Neural cell (in vitro differentiated cells): ENCODE measurements around the gene IPO9. TPM values are rescaled to one million over a fixed set of nuclear protein-coding genes. Genes with fewer than 3 reads are reported as not detected.

Experiments
- H2AFZ ChIP-seq: fragments of 200-600, 300-800 bp; sonication (generic), shearing (Covaris generic); 2 replicates; pipeline ENCODE4 v1.6.0; 2014; ENCODE audit warnings: low read depth, mild to moderate bottlenecking, antibody characterized with exemption, low read length, moderate library complexity
- H3F3A ChIP-seq: fragments of 200-600 bp; shearing (Covaris generic); 2 replicates; pipeline ENCODE4 v1.6.1; 2016; ENCODE audit warnings: mild to moderate bottlenecking, moderate library complexity, mixed read lengths, antibody characterized with exemption, low read length; ENCODE audit not compliant: insufficient read depth, poor library complexity, severe bottlenecking
- H3K27ac ChIP-seq: fragments of 200-600, 300-800 bp; sonication (generic), shearing (Covaris generic); 2 replicates; pipeline ENCODE4 v1.5.1; 2014; ENCODE audit warnings: mild to moderate bottlenecking, low read length, moderate library complexity
- H3K27me3 ChIP-seq: fragments of 300-800, 200-600 bp; sonication (generic), shearing (Covaris generic); 2 replicates; pipeline ENCODE4 v1.6.0; 2014; ENCODE audit warnings: mild to moderate bottlenecking, low read depth, low read length, moderate library complexity; ENCODE audit not compliant: insufficient read depth
- H3K36me3 ChIP-seq: fragments of 300-800, 200-600 bp; sonication (generic), shearing (Covaris generic); 2 replicates; pipeline ENCODE4 v1.5.1; 2014; ENCODE audit warnings: mild to moderate bottlenecking, antibody characterized with exemption, low read length, moderate library complexity; ENCODE audit not compliant: insufficient read depth
- H3K4me2 ChIP-seq: fragments of 300-800, 200-600 bp; sonication (generic), shearing (Covaris generic); 2 replicates; pipeline ENCODE4 v1.6.0; 2014; ENCODE audit warnings: mild to moderate bottlenecking, low read length
- H3K4me3 ChIP-seq: fragments of 300-800, 200-600 bp; sonication (generic), shearing (Covaris generic); 2 replicates; pipeline ENCODE4 v1.5.1; 2014; ENCODE audit warnings: mild to moderate bottlenecking, low read length, moderate library complexity
- H3K79me2 ChIP-seq: fragments of 200-600 bp; shearing (Covaris generic); replicated peaks from 2 replicates; pipeline ENCODE4 v1.6.0; 2014; ENCODE audit warnings: mild to moderate bottlenecking, low read length, moderate library complexity; ENCODE audit not compliant: insufficient read depth
- H3K9ac ChIP-seq: fragments of 300-800, 200-600 bp; sonication (generic), shearing (Covaris generic); 2 replicates; pipeline ENCODE4 v1.6.1; 2016; ENCODE audit warnings: mild to moderate bottlenecking, low read length, mixed read lengths
- H3K9me2 ChIP-seq: fragments of 200-600 bp; shearing (Covaris generic); 2 replicates; pipeline ENCODE4 v1.6.1; 2016; ENCODE audit warnings: mild to moderate bottlenecking, low read length, mixed read lengths; ENCODE audit not compliant: insufficient read depth
- H3K9me3 ChIP-seq: fragments of 200-600, 300-800 bp; sonication (generic), shearing (Covaris generic); 2 replicates; pipeline ENCODE4 v1.6.1; 2016; ENCODE audit warnings: mild to moderate bottlenecking, mixed run types, low read length, moderate library complexity, mixed read lengths
- H4K20me1 ChIP-seq: fragments of 200-600 bp; shearing (Covaris generic); 2 replicates; pipeline ENCODE4 v1.6.1; 2016; ENCODE audit warnings: mild to moderate bottlenecking, mixed run types; ENCODE audit not compliant: insufficient read depth
- EP300 ChIP-seq: fragments of 450-650 bp; conservative IDR thresholded peaks from 2 replicates; pipeline ENCODE4 v1.6.1; 2014; ENCODE audit warnings: antibody characterized with exemption, mild to moderate bottlenecking, moderate library complexity; ENCODE audit not compliant: poor library complexity, severe bottlenecking
- EZH2 ChIP-seq: fragments of 200-600, 300-800 bp; shearing (Covaris generic), sonication (generic); IDR thresholded peaks from 2 replicates; pipeline ENCODE4 v1.6.1; 2014; ENCODE audit warnings: antibody characterized with exemption, low read length, borderline replicate concordance, mild to moderate bottlenecking; ENCODE audit not compliant: insufficient read depth, poor library complexity, severe bottlenecking
- MXI1 ChIP-seq: fragments of 450-650 bp; conservative IDR thresholded peaks from 2 replicates; pipeline ENCODE4 v1.6.1; 2014; ENCODE audit warnings: antibody characterized with exemption, mild to moderate bottlenecking; ENCODE audit not compliant: poor library complexity, severe bottlenecking
- POLR2AphosphoS5 ChIP-seq: IDR thresholded peaks from 2 replicates; pipeline ENCODE4 v1.6.1; 2012
- RAD21 ChIP-seq: fragments of 450-650 bp; conservative IDR thresholded peaks from 2 replicates; pipeline ENCODE4 v1.6.1; 2014; ENCODE audit warnings: antibody characterized with exemption, mild to moderate bottlenecking, moderate library complexity
- SMC3 ChIP-seq: fragments of 450-650 bp; conservative IDR thresholded peaks from 2 replicates; pipeline ENCODE4 v1.6.1; 2014; ENCODE audit warnings: antibody characterized with exemption, mild to moderate bottlenecking, moderate library complexity; ENCODE audit not compliant: poor library complexity
- TAF1 ChIP-seq: IDR thresholded peaks from 2 replicates; pipeline ENCODE4 v1.6.1; 2012; ENCODE audit warnings: low read depth
- polyA plus RNA-seq: library from polyadenylated mRNA; depleted of rRNA; stranded (reverse); fragments of >200 nt; gene quantifications from 2 replicates; pipeline ENCODE4 v1.2.3, GENCODE V29; 2014
- TF ChIP-seq, protein P1 (sequence below): fragments of 450-650 bp; IDR thresholded peaks from 2 replicates; pipeline ENCODE4 v1.5.1; 2014; ENCODE audit warnings: antibody characterized with exemption, mild to moderate bottlenecking, moderate library complexity; ENCODE audit not compliant: poor library complexity, severe bottlenecking
- TF ChIP-seq, protein P2 (sequence below): IDR thresholded peaks from 2 replicates; pipeline ENCODE4 v1.6.1; 2012; ENCODE audit warnings: borderline replicate concordance

Gene IPO9
- polyA plus RNA-seq, 1 donor from 2014 or later, result 45.0 TPM

DNA sequence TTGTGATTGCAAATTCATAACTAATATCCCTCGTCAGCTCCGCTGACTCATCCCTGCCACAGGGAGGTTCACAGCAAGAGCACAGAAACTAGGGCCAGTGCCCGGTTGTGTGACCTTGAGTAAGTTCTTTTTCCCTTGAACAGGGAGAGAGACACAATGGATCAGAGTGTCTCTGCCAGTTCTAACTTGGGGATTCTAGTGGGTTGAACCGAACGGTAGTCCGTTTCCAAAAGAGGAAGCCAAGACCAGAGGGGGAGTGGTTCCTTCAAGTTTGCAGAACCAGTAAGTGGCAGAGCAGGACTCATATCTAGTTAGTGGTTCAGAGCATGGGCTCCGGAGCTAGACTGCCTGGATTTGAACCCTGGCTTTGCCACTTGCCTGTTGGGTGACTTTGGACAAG lies 54.8 kb downstream of the IPO9 start:
- Histone ChIP-seq H3K9me2 (no peaks in the 10 kb centered on the region), H3K9ac (no peak overlapping the region), H3K4me3 (no peak overlapping the region), H3K4me2 (no peak overlapping the region), H3K27me3 (peaks cover 5% of the 10 kb centered on the region), H3F3A (no peaks in the 10 kb centered on the region), H2AFZ (no peak overlapping the region), H3K27ac (no peak overlapping the region), H3K79me2 (no peaks in the 10 kb centered on the region), H3K36me3 (no peaks in the 10 kb centered on the region), H4K20me1 (no peaks in the 10 kb centered on the region), H3K9me3 (no peaks in the 10 kb centered on the region)
- TF ChIP-seq EZH2, result no peak

DNA sequence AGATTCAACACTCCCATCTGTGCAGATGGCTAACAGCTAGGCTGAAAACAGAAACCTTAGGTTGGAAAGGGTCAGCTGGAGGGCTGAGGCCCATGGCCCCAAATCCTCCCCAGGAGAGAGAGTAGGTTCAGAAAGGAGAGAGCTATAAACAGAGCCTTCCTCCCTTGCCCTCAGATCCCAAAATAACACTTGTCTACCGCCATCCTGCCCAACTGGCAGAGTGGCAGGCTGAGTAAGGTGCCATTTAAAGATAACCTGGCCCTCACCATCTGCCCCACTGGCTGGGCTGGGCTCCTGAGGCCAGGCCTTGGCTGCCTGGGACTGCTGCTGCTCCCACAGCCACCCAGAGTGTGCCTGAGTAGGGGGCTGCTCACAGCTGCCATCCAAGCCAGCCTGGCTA lies 55.5 kb downstream of the IPO9 start:
- Histone ChIP-seq H3K9me2 (no peaks in the 10 kb centered on the region), H4K20me1 (no peaks in the 10 kb centered on the region), H3K4me2 (no peak overlapping the region), H3K27me3 (peaks cover 11% of the 10 kb centered on the region), H3K36me3 (no peaks in the 10 kb centered on the region), H3K9me3 (no peaks in the 10 kb centered on the region), H3K9ac (no peak overlapping the region), H3K27ac (no peak overlapping the region), H2AFZ (no peak overlapping the region), H3F3A (no peaks in the 10 kb centered on the region), H3K4me3 (no peak overlapping the region), H3K79me2 (no peaks in the 10 kb centered on the region)
- no peak for TF ChIP-seq MXI1
- no peak for TF ChIP-seq POLR2AphosphoS5
- TF ChIP-seq SMC3, result no peak
- no peak for TF ChIP-seq RAD21
- TF ChIP-seq EP300, result no peak
- TF ChIP-seq, protein P1, sequence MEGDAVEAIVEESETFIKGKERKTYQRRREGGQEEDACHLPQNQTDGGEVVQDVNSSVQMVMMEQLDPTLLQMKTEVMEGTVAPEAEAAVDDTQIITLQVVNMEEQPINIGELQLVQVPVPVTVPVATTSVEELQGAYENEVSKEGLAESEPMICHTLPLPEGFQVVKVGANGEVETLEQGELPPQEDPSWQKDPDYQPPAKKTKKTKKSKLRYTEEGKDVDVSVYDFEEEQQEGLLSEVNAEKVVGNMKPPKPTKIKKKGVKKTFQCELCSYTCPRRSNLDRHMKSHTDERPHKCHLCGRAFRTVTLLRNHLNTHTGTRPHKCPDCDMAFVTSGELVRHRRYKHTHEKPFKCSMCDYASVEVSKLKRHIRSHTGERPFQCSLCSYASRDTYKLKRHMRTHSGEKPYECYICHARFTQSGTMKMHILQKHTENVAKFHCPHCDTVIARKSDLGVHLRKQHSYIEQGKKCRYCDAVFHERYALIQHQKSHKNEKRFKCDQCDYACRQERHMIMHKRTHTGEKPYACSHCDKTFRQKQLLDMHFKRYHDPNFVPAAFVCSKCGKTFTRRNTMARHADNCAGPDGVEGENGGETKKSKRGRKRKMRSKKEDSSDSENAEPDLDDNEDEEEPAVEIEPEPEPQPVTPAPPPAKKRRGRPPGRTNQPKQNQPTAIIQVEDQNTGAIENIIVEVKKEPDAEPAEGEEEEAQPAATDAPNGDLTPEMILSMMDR, result no peak
- no peak for TF ChIP-seq EZH2
- TF ChIP-seq TAF1, result no peak
- TF ChIP-seq, protein P2, sequence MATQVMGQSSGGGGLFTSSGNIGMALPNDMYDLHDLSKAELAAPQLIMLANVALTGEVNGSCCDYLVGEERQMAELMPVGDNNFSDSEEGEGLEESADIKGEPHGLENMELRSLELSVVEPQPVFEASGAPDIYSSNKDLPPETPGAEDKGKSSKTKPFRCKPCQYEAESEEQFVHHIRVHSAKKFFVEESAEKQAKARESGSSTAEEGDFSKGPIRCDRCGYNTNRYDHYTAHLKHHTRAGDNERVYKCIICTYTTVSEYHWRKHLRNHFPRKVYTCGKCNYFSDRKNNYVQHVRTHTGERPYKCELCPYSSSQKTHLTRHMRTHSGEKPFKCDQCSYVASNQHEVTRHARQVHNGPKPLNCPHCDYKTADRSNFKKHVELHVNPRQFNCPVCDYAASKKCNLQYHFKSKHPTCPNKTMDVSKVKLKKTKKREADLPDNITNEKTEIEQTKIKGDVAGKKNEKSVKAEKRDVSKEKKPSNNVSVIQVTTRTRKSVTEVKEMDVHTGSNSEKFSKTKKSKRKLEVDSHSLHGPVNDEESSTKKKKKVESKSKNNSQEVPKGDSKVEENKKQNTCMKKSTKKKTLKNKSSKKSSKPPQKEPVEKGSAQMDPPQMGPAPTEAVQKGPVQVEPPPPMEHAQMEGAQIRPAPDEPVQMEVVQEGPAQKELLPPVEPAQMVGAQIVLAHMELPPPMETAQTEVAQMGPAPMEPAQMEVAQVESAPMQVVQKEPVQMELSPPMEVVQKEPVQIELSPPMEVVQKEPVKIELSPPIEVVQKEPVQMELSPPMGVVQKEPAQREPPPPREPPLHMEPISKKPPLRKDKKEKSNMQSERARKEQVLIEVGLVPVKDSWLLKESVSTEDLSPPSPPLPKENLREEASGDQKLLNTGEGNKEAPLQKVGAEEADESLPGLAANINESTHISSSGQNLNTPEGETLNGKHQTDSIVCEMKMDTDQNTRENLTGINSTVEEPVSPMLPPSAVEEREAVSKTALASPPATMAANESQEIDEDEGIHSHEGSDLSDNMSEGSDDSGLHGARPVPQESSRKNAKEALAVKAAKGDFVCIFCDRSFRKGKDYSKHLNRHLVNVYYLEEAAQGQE, result no peak

DNA sequence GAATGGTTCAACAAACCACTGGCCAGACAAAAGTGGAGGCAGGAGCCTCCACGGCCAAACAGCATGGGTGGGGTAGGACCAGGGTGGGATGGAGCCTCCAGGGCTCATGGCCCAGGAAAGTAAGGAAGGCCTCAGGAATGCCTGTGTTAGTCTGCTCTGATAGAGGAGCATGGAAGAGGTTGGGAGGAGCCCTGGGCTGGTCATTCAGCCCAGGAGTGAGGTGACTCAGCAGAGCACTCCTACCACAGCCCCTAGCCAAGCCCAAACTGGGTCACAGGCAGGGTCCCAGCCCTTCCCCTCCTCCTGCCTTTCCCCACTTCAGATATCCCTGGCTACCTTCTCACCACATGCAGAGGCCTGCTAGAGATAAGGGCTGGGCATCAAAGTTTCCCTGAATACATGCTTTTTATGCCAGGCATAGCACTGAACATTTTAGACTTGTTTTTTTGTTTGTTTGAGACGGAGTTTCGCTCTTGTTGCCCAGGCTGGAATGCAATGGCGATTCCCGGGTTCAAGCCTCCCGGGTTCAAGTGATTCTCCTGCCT lies 56.6 kb downstream of the IPO9 start:
- H3K27ac ChIP-seq, result no peak overlapping the region
- TF ChIP-seq, protein P2, result no peak
- TF ChIP-seq, protein P1, result no peak
- no peak for TF ChIP-seq TAF1
- TF ChIP-seq SMC3, result no peak
- no peak for TF ChIP-seq EZH2
- TF ChIP-seq RAD21, result no peak
- no peak overlapping the region for H2AFZ ChIP-seq
- no peaks in the 10 kb centered on the region for H3K9me2 ChIP-seq
- H3K4me3 ChIP-seq, result no peak overlapping the region
- no peaks in the 10 kb centered on the region for H3F3A ChIP-seq
- no peak overlapping the region for H3K9ac ChIP-seq
- H3K9me3 ChIP-seq, result no peaks in the 10 kb centered on the region
- H3K79me2 ChIP-seq, result no peaks in the 10 kb centered on the region
- no peaks in the 10 kb centered on the region for H4K20me1 ChIP-seq
- no peaks in the 10 kb centered on the region for H3K36me3 ChIP-seq
- no peak overlapping the region for H3K4me2 ChIP-seq
- peaks cover 17% of the 10 kb centered on the region for H3K27me3 ChIP-seq
